GM19025 (cell line): Measurements from ENCODE around the gene OR5M3.

Experiments
- ATAC-seq: cut with Tn5 transposase; IDR thresholded peaks from one replicate; pipeline ENCODE4 v1.9.1; 2021; ENCODE audit warnings: mild to moderate bottlenecking, low read depth, moderate library complexity; ENCODE audit not compliant: unreplicated experiment

The OR5M3 gene

DNA sequence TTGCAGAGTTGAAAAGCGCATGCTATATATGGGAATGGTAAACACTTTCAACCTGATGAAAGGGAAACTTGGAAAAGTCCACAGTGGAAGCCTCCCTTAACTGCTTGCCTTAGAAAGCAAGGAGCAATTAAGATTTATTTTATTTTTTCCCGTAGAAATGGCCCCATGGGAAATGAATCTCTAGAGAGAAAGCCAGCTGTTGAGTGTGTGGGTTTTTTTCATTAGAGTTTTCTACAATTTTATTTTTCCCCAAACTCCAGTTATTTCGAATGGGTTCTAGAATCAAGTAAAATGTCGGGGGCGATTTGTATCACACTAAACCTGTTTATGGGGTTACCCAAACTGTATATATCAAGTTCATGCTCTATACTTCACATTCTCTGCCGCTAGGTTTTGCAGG is at the start of gene OR5M3:
Gene OR5M3 (minus strand): TSS at position 101 of the 400 bp plus-strand sequence. CDS start 2,855 bp downstream, outside the sequence.
- no peak for ATAC-seq

- no peak for ATAC-seq
Measured at GRCh38 chr11:56522008-56522407, 48.9 kb upstream of the OR5M3 start.

GRCh38 chr11:56513280-56513679 is 40.1 kb upstream of the OR5M3 start:
- no peak for ATAC-seq

DNA sequence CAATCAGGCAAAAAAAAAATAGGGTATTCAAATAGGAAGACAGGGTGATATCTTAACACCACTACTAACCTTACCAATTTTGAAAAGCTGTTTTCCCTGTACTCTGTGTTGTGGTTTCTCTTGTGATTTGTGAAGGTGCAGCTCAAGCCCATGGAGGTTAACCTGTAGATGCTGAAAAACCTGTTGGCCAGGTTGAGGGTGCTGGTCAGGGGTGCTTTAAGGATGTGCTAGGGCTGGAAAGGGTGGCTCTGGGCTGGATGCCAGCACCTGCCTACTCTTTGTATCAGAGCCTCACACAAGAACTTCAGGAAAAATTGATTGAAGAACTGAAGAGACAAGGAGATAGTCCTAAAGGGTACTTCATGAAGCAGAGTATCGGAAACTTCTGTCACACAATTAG is 36.3 kb upstream of the OR5M3 start:
- ATAC-seq = no peak

DNA sequence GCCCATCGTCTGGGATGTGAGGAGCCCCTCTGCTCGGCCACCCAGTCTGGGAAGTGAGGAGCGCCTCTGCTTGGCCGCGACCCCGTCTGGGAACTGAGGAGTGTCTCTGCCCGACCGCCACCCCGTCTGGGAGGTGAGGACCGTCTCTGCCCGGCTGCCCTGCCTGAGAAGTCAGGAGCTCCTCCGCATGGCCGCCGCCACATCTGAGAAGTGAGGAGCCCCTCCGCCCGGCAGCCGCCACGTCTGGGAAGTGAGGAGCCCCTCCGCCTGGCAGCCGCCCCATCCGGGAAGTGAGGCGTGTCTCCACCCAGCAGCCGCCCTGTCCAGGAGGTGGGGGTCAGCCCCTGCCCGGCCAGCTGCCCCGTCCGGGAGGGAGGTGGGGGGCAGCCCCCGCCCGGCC is 23.9 kb upstream of the OR5M3 start:
- ATAC-seq = no peak

GRCh38 chr11:56495117-56495516 is 22.0 kb upstream of the OR5M3 start:
- no peak for ATAC-seq

- no peak for ATAC-seq
Measured at GRCh38 chr11:56491270-56491669, 18.1 kb upstream of the OR5M3 start, which contains the start of gene OR5M8. OR5M8 (minus strand) TSS chr11:56491370; CDS start chr11:56491370, 0 bp downstream.

- ATAC-seq = no peak
Measured at GRCh38 chr11:56486801-56487200, 13.6 kb upstream of the OR5M3 start.

GRCh38 chr11:56474729-56475235 is 1.6 kb upstream of the OR5M3 start:
- ATAC-seq = no peak

DNA sequence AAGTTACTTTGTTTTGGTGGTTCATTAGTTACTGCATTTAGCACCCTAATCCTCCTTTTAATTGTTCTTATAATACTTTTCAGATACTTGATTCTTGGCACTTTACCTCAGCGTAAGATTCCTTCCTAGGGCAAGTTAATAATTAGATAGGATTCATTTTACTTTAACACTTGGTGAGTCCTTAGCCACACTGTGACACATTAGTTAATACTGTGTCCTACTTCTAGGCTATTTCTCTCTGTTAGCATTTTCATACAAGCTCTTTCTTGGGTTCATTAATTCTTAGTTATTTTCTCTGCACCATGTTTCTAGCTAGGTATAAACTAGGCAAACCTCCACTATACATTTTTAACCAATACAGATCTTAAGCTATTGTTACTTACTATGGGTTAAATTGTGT is 16.1 kb downstream of the OR5M3 start:
- no peak for ATAC-seq

- no peak for ATAC-seq
Measured at GRCh38 chr11:56453521-56453920, 19.6 kb downstream of the OR5M3 start.
